GM12878 (cell line): ENCODE measurements around the gene ZNRF3. TPM values are rescaled to one million over a fixed set of nuclear protein-coding genes. Genes with fewer than 3 reads are reported as not detected.
A peak's percentile ranks its signal among the peaks of the same experiment; 100 is the strongest.

Source experiments
- ATF7 ChIP-seq: fragments of 450-650 bp; IDR thresholded peaks from 2 replicates; pipeline ENCODE4 v1.6.1; 2016; ENCODE audit warnings: low read depth, mild to moderate bottlenecking
- BRCA1 ChIP-seq: IDR thresholded peaks from 2 replicates; pipeline ENCODE4 v1.6.1; 2011; ENCODE audit warnings: low read depth, low read length, improper control_type of control experiment
- CBX5 ChIP-seq: sonication (generic); IDR thresholded peaks from 2 replicates; pipeline ENCODE4 v1.6.1; 2016; ENCODE audit warnings: low read depth, moderate library complexity, mild to moderate bottlenecking, inconsistent platforms
- FOS ChIP-seq: IDR thresholded peaks from 3 replicates; pipeline ENCODE4 v1.6.1; 2011; ENCODE audit warnings: borderline replicate concordance; ENCODE audit not compliant: insufficient read length; ENCODE audit errors: extremely low read depth
- MTA3 ChIP-seq: IDR thresholded peaks from 2 replicates; pipeline ENCODE4 v1.6.1; 2012; ENCODE audit warnings: low read length, inconsistent platforms, borderline replicate concordance
- MYC ChIP-seq: IDR thresholded peaks from 2 replicates; pipeline ENCODE4 v1.6.1; 2011; ENCODE audit warnings: mild to moderate bottlenecking, low read length, moderate library complexity, inconsistent platforms; ENCODE audit not compliant: insufficient read depth, insufficient replicate concordance, insufficient read length, severe bottlenecking
- NFIC ChIP-seq: IDR thresholded peaks from 2 replicates; pipeline ENCODE4 v1.6.1; 2012; ENCODE audit warnings: low read depth, mild to moderate bottlenecking, inconsistent platforms, low read length, moderate library complexity
- NR2F1 ChIP-seq: fragments of 450-650 bp; conservative IDR thresholded peaks from 2 replicates; pipeline ENCODE4 v1.6.1; 2017; ENCODE audit warnings: mild to moderate bottlenecking
- PAX5 ChIP-seq: IDR thresholded peaks from 2 replicates; pipeline ENCODE4 v1.6.1; 2011; ENCODE audit warnings: low read depth, low read length, borderline replicate concordance
- SMC3 ChIP-seq: IDR thresholded peaks from 2 replicates; pipeline ENCODE4 v1.6.1; 2011; ENCODE audit warnings: low read length, improper control_type of control experiment, borderline replicate concordance
- TCF12 ChIP-seq: IDR thresholded peaks from 2 replicates; pipeline ENCODE4 v1.6.1; 2011; ENCODE audit warnings: low read depth, mild to moderate bottlenecking, low read length
- ZNF207 ChIP-seq: fragments of 450-650 bp; IDR thresholded peaks from 2 replicates; pipeline ENCODE4 v1.6.1; 2014; ENCODE audit warnings: antibody characterized with exemption, mild to moderate bottlenecking, borderline replicate concordance
- ZNF24 ChIP-seq: fragments of 450-650 bp; IDR thresholded peaks from 2 replicates; pipeline ENCODE4 v1.6.1; 2017; ENCODE audit warnings: antibody characterized with exemption, mild to moderate bottlenecking
- polyA plus RNA-seq, 11 experiments: library from polyadenylated mRNA; depleted of rRNA in 4 of 11; unstranded in 6 of 11; stranded (reverse) in 5 of 11; fragments of >200 nt; fragmentation: Nextera tagmentation in 4 of 11; fragmentation: Illumina TruSeq in 1 of 11; extraction: Ambion mirVana in 4 of 11; extraction: Trizol in 1 of 11; gene quantifications; 1 replicate in 1 of 11; 2 replicates in 10 of 11; pipeline versions ENCODE4 v1.2.1 to v1.2.3, GENCODE V29; 2011 to 2016; ENCODE audit warnings: inconsistent platforms in 2 of 11, missing spikeins in 2 of 11, low read depth in 1 of 11
- total RNA-seq, 4 experiments: library from RNA; depleted of rRNA in 3 of 4; stranded (reverse); fragments of >200 nt in 3 of 4; fragmentation: Illumina TruSeq in 1 of 4; extraction: Trizol in 1 of 4; gene quantifications; 2 replicates each; pipeline versions ENCODE4 v1.2.1 to v1.2.3, GENCODE V29; 2013 to 2021
- TF ChIP-seq, protein P1 (sequence below): IDR thresholded peaks from 2 replicates; pipeline ENCODE4 v1.6.1; 2012; ENCODE audit warnings: mild to moderate bottlenecking, low read depth, low read length
- TF ChIP-seq, protein P2 (sequence below): fragments of 450-650 bp; conservative IDR thresholded peaks from 2 replicates; pipeline ENCODE4 v1.6.1; 2017; ENCODE audit warnings: mild to moderate bottlenecking, moderate library complexity
- TF ChIP-seq, protein P3 (sequence below): fragments of 450-650 bp; formaldehyde crosslinking; IDR thresholded peaks from 2 replicates; pipeline ENCODE4 v1.4.0; 2020; ENCODE audit warnings: mild to moderate bottlenecking, moderate library complexity

Gene ZNRF3
- total and polyA plus RNA-seq, 10 of the 15 experiments (the other 5 are each of a cell fraction or from before 2014, with no cell fraction given): 0.05 to 2.4 (median 0.46) TPM

DNA sequence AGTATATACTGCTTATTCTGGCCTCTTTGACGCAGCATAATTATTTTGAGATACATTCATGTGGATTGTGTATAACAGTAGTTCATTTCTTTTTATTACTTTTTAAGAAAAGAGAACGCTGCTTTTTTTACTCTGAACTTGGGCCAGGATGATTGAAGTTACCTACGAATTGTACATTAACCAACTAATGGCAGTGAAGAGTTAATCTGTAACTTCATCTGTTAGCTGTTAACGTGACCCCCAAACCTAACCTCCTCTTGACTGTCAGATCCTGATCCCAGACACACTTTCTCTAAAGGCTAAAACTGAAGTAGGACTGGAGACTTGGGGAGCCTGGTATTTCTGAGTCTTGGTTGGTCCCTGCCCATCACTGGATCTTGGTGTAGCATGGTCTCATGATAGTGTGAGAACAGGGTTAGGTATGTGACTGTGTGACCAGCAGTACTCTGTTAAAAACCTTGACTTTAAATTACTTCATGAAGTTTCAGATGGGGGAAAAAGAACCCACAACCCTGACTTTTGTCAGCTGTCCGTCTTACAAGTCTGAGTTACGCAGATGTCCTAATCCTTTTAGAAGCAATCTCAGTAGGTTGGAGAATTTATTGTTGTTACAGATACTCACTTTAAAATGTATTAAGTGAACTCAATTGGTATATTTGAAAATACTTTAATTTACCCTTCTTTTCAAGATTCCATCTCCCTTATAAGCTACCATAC is 138.9 kb downstream of the ZNRF3 start (continued):
- TF ChIP-seq, protein P1, sequence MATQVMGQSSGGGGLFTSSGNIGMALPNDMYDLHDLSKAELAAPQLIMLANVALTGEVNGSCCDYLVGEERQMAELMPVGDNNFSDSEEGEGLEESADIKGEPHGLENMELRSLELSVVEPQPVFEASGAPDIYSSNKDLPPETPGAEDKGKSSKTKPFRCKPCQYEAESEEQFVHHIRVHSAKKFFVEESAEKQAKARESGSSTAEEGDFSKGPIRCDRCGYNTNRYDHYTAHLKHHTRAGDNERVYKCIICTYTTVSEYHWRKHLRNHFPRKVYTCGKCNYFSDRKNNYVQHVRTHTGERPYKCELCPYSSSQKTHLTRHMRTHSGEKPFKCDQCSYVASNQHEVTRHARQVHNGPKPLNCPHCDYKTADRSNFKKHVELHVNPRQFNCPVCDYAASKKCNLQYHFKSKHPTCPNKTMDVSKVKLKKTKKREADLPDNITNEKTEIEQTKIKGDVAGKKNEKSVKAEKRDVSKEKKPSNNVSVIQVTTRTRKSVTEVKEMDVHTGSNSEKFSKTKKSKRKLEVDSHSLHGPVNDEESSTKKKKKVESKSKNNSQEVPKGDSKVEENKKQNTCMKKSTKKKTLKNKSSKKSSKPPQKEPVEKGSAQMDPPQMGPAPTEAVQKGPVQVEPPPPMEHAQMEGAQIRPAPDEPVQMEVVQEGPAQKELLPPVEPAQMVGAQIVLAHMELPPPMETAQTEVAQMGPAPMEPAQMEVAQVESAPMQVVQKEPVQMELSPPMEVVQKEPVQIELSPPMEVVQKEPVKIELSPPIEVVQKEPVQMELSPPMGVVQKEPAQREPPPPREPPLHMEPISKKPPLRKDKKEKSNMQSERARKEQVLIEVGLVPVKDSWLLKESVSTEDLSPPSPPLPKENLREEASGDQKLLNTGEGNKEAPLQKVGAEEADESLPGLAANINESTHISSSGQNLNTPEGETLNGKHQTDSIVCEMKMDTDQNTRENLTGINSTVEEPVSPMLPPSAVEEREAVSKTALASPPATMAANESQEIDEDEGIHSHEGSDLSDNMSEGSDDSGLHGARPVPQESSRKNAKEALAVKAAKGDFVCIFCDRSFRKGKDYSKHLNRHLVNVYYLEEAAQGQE: no peak
- TF ChIP-seq BRCA1 (no peak), PAX5 (no peak), NR2F1 (peak; percentile 56), ZNF207 (no peak), CBX5 (no peak), SMC3 (no peak), TCF12 (no peak), MTA3 (no peak), ZNF24 (peak; percentile 47; the same call in 1 of the 2 replicates), MYC (no peak), ATF7 (no peak), NFIC (no peak), FOS (no peak)
- TF ChIP-seq, protein P2, sequence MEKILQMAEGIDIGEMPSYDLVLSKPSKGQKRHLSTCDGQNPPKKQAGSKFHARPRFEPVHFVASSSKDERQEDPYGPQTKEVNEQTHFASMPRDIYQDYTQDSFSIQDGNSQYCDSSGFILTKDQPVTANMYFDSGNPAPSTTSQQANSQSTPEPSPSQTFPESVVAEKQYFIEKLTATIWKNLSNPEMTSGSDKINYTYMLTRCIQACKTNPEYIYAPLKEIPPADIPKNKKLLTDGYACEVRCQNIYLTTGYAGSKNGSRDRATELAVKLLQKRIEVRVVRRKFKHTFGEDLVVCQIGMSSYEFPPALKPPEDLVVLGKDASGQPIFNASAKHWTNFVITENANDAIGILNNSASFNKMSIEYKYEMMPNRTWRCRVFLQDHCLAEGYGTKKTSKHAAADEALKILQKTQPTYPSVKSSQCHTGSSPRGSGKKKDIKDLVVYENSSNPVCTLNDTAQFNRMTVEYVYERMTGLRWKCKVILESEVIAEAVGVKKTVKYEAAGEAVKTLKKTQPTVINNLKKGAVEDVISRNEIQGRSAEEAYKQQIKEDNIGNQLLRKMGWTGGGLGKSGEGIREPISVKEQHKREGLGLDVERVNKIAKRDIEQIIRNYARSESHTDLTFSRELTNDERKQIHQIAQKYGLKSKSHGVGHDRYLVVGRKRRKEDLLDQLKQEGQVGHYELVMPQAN: no peak
- TF ChIP-seq, protein P3, sequence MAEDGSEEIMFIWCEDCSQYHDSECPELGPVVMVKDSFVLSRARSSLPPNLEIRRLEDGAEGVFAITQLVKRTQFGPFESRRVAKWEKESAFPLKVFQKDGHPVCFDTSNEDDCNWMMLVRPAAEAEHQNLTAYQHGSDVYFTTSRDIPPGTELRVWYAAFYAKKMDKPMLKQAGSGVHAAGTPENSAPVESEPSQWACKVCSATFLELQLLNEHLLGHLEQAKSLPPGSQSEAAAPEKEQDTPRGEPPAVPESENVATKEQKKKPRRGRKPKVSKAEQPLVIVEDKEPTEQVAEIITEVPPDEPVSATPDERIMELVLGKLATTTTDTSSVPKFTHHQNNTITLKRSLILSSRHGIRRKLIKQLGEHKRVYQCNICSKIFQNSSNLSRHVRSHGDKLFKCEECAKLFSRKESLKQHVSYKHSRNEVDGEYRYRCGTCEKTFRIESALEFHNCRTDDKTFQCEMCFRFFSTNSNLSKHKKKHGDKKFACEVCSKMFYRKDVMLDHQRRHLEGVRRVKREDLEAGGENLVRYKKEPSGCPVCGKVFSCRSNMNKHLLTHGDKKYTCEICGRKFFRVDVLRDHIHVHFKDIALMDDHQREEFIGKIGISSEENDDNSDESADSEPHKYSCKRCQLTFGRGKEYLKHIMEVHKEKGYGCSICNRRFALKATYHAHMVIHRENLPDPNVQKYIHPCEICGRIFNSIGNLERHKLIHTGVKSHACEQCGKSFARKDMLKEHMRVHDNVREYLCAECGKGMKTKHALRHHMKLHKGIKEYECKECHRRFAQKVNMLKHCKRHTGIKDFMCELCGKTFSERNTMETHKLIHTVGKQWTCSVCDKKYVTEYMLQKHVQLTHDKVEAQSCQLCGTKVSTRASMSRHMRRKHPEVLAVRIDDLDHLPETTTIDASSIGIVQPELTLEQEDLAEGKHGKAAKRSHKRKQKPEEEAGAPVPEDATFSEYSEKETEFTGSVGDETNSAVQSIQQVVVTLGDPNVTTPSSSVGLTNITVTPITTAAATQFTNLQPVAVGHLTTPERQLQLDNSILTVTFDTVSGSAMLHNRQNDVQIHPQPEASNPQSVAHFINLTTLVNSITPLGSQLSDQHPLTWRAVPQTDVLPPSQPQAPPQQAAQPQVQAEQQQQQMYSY (CRISPR knock-in tag): no peak
